OCI-LY3 (cell line): Measurements from ENCODE around the gene MAN1A1.

Experiments used
- H2AFZ ChIP-seq: fragments of 200-600, 300-600 bp; shearing (Covaris generic); 2 replicates; pipeline ENCODE4 v1.6.0; 2014; ENCODE audit warnings: antibody characterized with exemption, low read depth, low read length
- H3K27ac ChIP-seq: fragments of 200-600, 300-600 bp; sonication (generic); 2 replicates; pipeline ENCODE4 v1.5.1; 2014; ENCODE audit warnings: mild to moderate bottlenecking, low read length, moderate library complexity, mixed read lengths
- H3K27me3 ChIP-seq: fragments of 200-600, 300-600 bp; sonication (generic); 2 replicates; pipeline ENCODE4 v1.6.1; 2014; ENCODE audit warnings: low read depth, low read length, mixed read lengths
- H3K36me3 ChIP-seq: fragments of 200-600, 300-600 bp; sonication (generic); replicated peaks from 2 replicates; pipeline ENCODE3; 2014; ENCODE audit warnings: low read depth, low read length, mixed read lengths
- H3K4me1 ChIP-seq: fragments of 300-600, 200-600 bp; sonication (generic); 2 replicates; pipeline ENCODE4 v1.6.1; 2014; ENCODE audit warnings: low read length, mixed read lengths
- H3K4me2 ChIP-seq: fragments of 200-600, 300-600 bp; sonication (generic); 2 replicates; pipeline ENCODE4 v1.6.1; 2014; ENCODE audit warnings: low read length, mixed read lengths
- H3K4me3 ChIP-seq: fragments of 300-600, 200-600 bp; sonication (generic); 2 replicates; pipeline ENCODE4 v1.5.1; 2014; ENCODE audit warnings: antibody characterized with exemption, mild to moderate bottlenecking, low read length, moderate library complexity
- H3K79me2 ChIP-seq: fragments of 300-600, 200-600 bp; shearing (Covaris generic); 2 replicates; pipeline ENCODE4 v1.6.1; 2014; ENCODE audit warnings: mild to moderate bottlenecking, low read length, mixed read lengths
- H3K9ac ChIP-seq: fragments of 300-600, 200-600 bp; shearing (Covaris generic); 2 replicates; pipeline ENCODE4 v1.6.0; 2014; ENCODE audit warnings: mild to moderate bottlenecking, low read length, moderate library complexity
- H3K9me3 ChIP-seq: fragments of 200-600, 300-600 bp; shearing (Covaris generic); 2 replicates; pipeline ENCODE4 v1.6.1; 2014; ENCODE audit warnings: low read length, mixed read lengths; ENCODE audit not compliant: insufficient read depth
- H4K20me1 ChIP-seq: fragments of 200-600, 300-600 bp; sonication (generic); 2 replicates; pipeline ENCODE4 v1.6.1; 2016; ENCODE audit warnings: low read length, mixed read lengths; ENCODE audit not compliant: insufficient read depth
- CTCF ChIP-seq: fragments of 200-600, 300-600 bp; sonication (generic); IDR thresholded peaks from 2 replicates; pipeline ENCODE4 v1.5.1; 2014; ENCODE audit warnings: antibody characterized with exemption, low read length, low read depth
- EZH2phosphoT487 ChIP-seq: fragments of 200-600 bp; shearing (Covaris generic); IDR thresholded peaks from 2 replicates; pipeline ENCODE4 v1.6.1; 2018; ENCODE audit warnings: antibody characterized with exemption, mixed run types, low read depth

MAN1A1 gene

GRCh38 chr6:119243657-119244056 is 105.9 kb downstream of the MAN1A1 start:
- no peak overlapping the region for H3K4me3 ChIP-seq
- H4K20me1 ChIP-seq: no peaks in the 10 kb centered on the region
- no peaks in the 10 kb centered on the region for H3K79me2 ChIP-seq
- TF ChIP-seq EZH2phosphoT487 (no peak), CTCF (no peak)
- H2AFZ ChIP-seq: no peak overlapping the region
- no peak overlapping the region for H3K9ac ChIP-seq
- H3K9me3 ChIP-seq: no peaks in the 10 kb centered on the region
- H3K4me2 ChIP-seq: no peak overlapping the region
- H3K36me3 ChIP-seq: no peaks in the 10 kb centered on the region
- H3K27me3 ChIP-seq: no peaks in the 10 kb centered on the region
- no peaks in the 10 kb centered on the region for H3K4me1 ChIP-seq
- H3K27ac ChIP-seq: no peak overlapping the region

- no peaks in the 10 kb centered on the region for H3K36me3 ChIP-seq
- no peak overlapping the region for H3K27ac ChIP-seq
- H3K4me2 ChIP-seq: no peak overlapping the region
- H3K9ac ChIP-seq: no peak overlapping the region
- H3K4me3 ChIP-seq: no peak overlapping the region
- H3K79me2 ChIP-seq: no peaks in the 10 kb centered on the region
- no peaks in the 10 kb centered on the region for H3K9me3 ChIP-seq
- no peaks in the 10 kb centered on the region for H3K4me1 ChIP-seq
- no peaks in the 10 kb centered on the region for H3K27me3 ChIP-seq
- H4K20me1 ChIP-seq: no peaks in the 10 kb centered on the region
- no peak for TF ChIP-seq EZH2phosphoT487
- no peak for TF ChIP-seq CTCF
- H2AFZ ChIP-seq: no peak overlapping the region
These were observed 106.5 kb downstream of the MAN1A1 start for GRCh38 chr6:119243037-119243436.

GRCh38 chr6:119241540-119242309 is 107.8 kb downstream of the MAN1A1 start:
- Histone ChIP-seq H3K4me2 (no peak overlapping the region), H3K9ac (no peak overlapping the region), H3K36me3 (no peaks in the 10 kb centered on the region), H4K20me1 (no peaks in the 10 kb centered on the region), H3K9me3 (no peaks in the 10 kb centered on the region), H3K27ac (no peak overlapping the region), H3K4me3 (no peak overlapping the region), H3K4me1 (no peaks in the 10 kb centered on the region), H3K79me2 (no peaks in the 10 kb centered on the region), H2AFZ (no peak overlapping the region), H3K27me3 (no peaks in the 10 kb centered on the region)
- TF ChIP-seq EZH2phosphoT487: no peak
- TF ChIP-seq CTCF: no peak

GRCh38 chr6:119241111-119241465 is 108.5 kb downstream of the MAN1A1 start:
- Histone ChIP-seq H4K20me1 (no peaks in the 10 kb centered on the region), H3K36me3 (no peaks in the 10 kb centered on the region), H3K9ac (no peak overlapping the region), H3K79me2 (no peaks in the 10 kb centered on the region), H3K4me3 (no peak overlapping the region), H3K4me2 (no peak overlapping the region), H3K27me3 (no peaks in the 10 kb centered on the region), H3K4me1 (no peaks in the 10 kb centered on the region), H2AFZ (no peak overlapping the region), H3K27ac (no peak overlapping the region), H3K9me3 (no peaks in the 10 kb centered on the region)
- TF ChIP-seq CTCF: no peak
- TF ChIP-seq EZH2phosphoT487: no peak
